Heart right ventricle (tissue), 16 donors: ENCODE results near the gene CFAP97D1. TPM values are rescaled to one million over a fixed set of nuclear protein-coding genes. Genes with fewer than 3 reads are reported as not detected.

Experiments
- ATAC-seq, 8 donors: fragments of 200-7000 bp; cut with Tn5 transposase; one replicate each; pipeline ENCODE4 v1.9.1; 2020; ENCODE audit warnings: mild to moderate bottlenecking in 8 of 8, moderate library complexity in 8 of 8, moderate number of reproducible peaks in 1 of 8
- DNase-seq, 2 donors: peaks; one replicate each; pipeline ENCODE4 v3.0.0-alpha.2; 2020
- H3K27ac ChIP-seq, 10 donors: fragments of 200-600 bp; sonication (generic) in 2 of 10; one replicate each; pipeline versions ENCODE4 v1.5.0 to v1.8.0; 2020 to 2022; ENCODE audit warnings: mild to moderate bottlenecking in 3 of 10
- H3K27me3 ChIP-seq, 7 donors: fragments of 200-600 bp; one replicate each; pipeline ENCODE4 v1.8.0; 2021 to 2022; ENCODE audit warnings: mild to moderate bottlenecking in 2 of 7
- H3K36me3 ChIP-seq, 9 donors: fragments of 200-600 bp; sonication (generic) in 1 of 9; one replicate each; pipeline versions ENCODE4 v1.5.0 to v1.8.0; 2020 to 2022; ENCODE audit warnings: mild to moderate bottlenecking in 2 of 9
- H3K4me1 ChIP-seq, 9 donors: fragments of 200-600 bp; sonication (generic) in 1 of 9; one replicate each; pipeline versions ENCODE4 v1.5.0 to v1.8.0; 2020 to 2022; ENCODE audit warnings: mild to moderate bottlenecking in 4 of 9
- H3K4me3 ChIP-seq, 10 donors: fragments of 200-600 bp; sonication (generic) in 2 of 10; one replicate each; pipeline versions ENCODE4 v1.5.0 to v1.8.0; 2020 to 2022; ENCODE audit warnings: mild to moderate bottlenecking in 7 of 10, moderate library complexity in 2 of 10
- H3K9me3 ChIP-seq, 11 donors: fragments of 200-600 bp in 10 of 11; sonication (generic) in 2 of 11; one replicate each; pipeline versions ENCODE4 v1.5.0 to v1.8.0; 2013 to 2022; ENCODE audit warnings: mild to moderate bottlenecking in 2 of 11, control low read depth in 1 of 11, moderate library complexity in 1 of 11
- CTCF ChIP-seq, 9 donors: fragments of 200-600 bp; sonication (generic) in 2 of 9; IDR thresholded peaks; one replicate each; pipeline versions ENCODE4 v1.5.0 to v1.8.0; 2021 to 2022; ENCODE audit warnings: antibody characterized with exemption in 9 of 9, mild to moderate bottlenecking in 5 of 9, moderate library complexity in 1 of 9
- WGBS, 2 donors: extraction: QIAGEN DNeasy Blood & Tissue Kit; methylation state at CpG; one replicate each; pipeline ENCODE4 v1.1.7; 2013; ENCODE audit warnings: inconsistent platforms in 1 of 2; 5-methylcytosine and 5-hydroxymethylcytosine counted together
- intact Hi-C, 10 donors: fragments of 100-400 bp; cut with DNase I; formaldehyde crosslinking; loops; one replicate each; pipeline versions ENCODE4 v1.11.1 to v1.14.2; 2022
- polyA plus RNA-seq, 2 donors: library from polyadenylated mRNA; stranded (reverse); fragments of 200-250 nt; gene quantifications; one replicate each; pipeline ENCODE4 v1.2.3, GENCODE V29; 2013
- total RNA-seq, 10 donors: library from RNA; stranded (reverse); fragmentation: NEBNext Ultra II Directional in 3 of 10; extraction: Animal tissue kit (Norgen Biotek cat#: 25700) in 3 of 10; gene quantifications; one replicate each; pipeline versions ENCODE4 v1.2.1 to v1.2.4, GENCODE V29; 2021 to 2023
- donor health status: Arrhythmogenic right ventricular cardiomyopathy.
- donor health status: ischemic (EF 13 %, LVEDD 7.1; RV severe dilation, severe dysfunction).
- donor health status: healthy with polysubstance abuse.
- donor health status: DM: no; HTN: yes; CAD: no.
- donor health status: DM: no; HTN: no; CAD: no.
- donor health status: ischemic (EF 25% LVEDD 6.9; RV normal size, moderate dysfunction).
- donor health status: ischemic (EF 25% LVEDD 5.7; RV mildly dilated, moderate dysfunction).
- donor health status: healthy.
- donor health status: DM: yes; HTN: yes; CAD: no.
- donor health status: Ischemic cardiomyopathy.
- donor health status: ischemic (EF 35%, LVEDD 5.7; RV mildly dilated, moderate dysfunction).
- donor health status: nonischemic (EF 11% LVEDD 7.7; RV severe dilation, severe dysfunction).
- donor health status: DM: yes; HTN: yes; CAD: no.
- donor health status: PGD.
- donor health status: ischemic (EF 29% LVEDD 5.4; RV normal size, mild dysfunction).
- donor health status: nonischemic (EF 23%, LVEDD 6.1; RV moderate dilation, normal function).

Gene CFAP97D1
- total and polyA plus RNA-seq, 12 donors = 0.07 to 0.09 (median 0.09) TPM; not detected in 9

DNA sequence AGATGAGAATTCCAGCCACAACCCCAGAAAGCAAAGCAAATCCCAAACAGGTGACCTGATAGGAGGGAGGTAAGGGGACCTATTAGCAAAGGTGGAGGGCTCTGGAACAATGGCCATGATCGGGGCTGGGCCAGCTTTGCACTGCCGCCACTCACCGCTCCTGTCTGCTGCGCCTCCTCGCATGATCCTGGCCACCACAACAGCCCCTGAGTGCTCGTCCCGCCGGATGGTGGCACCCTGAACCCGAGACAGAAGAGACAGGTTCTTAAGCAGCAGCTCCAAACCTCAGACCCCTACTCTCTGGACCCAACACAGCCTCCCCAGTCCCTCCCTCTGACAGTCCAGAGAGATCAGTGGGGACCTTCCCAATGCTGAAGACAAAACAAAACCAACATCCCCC is 47.4 kb downstream of the CFAP97D1 start:
- no peak for TF ChIP-seq CTCF (IDR thresholded peaks at IDR 0.05)
- Histone ChIP-seq H3K36me3 (peaks cover 0 to 77% (median 23%) of the 10 kb centered on the region in 9 donors), H3K27me3 (peaks cover 0 to 9% (median 0%) of the 10 kb centered on the region in 7 donors), H3K9me3 (no peaks in the 10 kb centered on the region), H3K4me1 (peaks cover 5 to 76% (median 38%) of the 10 kb centered on the region in 9 donors), H3K27ac (peak overlapping the region in 7 of 10 donors; percentile 3 to 83 (median 41)), H3K4me3 (no peak overlapping the region)
- intact Hi-C loops = no loop called here
- ATAC-seq = no peak
- 96 to 97% methylated on average over 9 of the region's 9 CpGs for WGBS, 2 donors
- no peak for DNase-seq

DNA sequence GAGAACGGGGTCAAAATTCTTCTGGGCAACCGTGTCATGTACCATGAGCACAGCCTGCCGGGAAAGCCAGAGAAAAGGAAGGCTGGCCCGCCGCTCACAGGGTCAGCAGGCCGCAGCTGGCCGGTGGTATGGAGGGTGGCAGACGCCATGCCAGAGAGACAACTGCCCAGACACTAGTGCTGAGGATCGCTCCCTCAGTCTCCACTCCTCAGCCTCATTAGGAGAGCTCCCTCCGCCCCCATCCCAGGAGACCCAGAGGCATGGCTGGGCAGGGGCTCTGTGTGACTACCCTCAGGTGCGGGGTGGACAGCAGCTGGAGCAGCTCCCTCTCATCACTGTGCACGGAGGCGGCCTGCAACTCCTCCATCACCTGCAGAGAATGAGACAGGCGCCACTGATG is 49.5 kb downstream of the CFAP97D1 start:
- no peak for TF ChIP-seq CTCF (IDR thresholded peaks at IDR 0.05)
- Histone ChIP-seq H3K4me3 (peak overlapping the region in 1 of 10 donors; percentile 8), H3K27ac (peak overlapping the region in 6 of 10 donors; percentile 12 to 83 (median 36)), H3K36me3 (peaks cover 0 to 59% (median 23%) of the 10 kb centered on the region in 9 donors), H3K27me3 (peaks cover 0 to 25% (median 0%) of the 10 kb centered on the region in 7 donors), H3K4me1 (peaks cover 2 to 61% (median 31%) of the 10 kb centered on the region in 9 donors), H3K9me3 (no peaks in the 10 kb centered on the region)
- intact Hi-C loops = loop anchor here in 5 of 10 donors (5.0 kb wide), 2 partner anchors 47 to 52 kb away; partner anchors contain the start of genes DUSP3 (in 3 of the 5) and CFAP97D1 (in 2 of the 5)
- DNase-seq (no peak), ATAC-seq (no peak)
- WGBS, 2 donors = 93 to 96% methylated on average over 14 of the region's 14 CpGs

DNA sequence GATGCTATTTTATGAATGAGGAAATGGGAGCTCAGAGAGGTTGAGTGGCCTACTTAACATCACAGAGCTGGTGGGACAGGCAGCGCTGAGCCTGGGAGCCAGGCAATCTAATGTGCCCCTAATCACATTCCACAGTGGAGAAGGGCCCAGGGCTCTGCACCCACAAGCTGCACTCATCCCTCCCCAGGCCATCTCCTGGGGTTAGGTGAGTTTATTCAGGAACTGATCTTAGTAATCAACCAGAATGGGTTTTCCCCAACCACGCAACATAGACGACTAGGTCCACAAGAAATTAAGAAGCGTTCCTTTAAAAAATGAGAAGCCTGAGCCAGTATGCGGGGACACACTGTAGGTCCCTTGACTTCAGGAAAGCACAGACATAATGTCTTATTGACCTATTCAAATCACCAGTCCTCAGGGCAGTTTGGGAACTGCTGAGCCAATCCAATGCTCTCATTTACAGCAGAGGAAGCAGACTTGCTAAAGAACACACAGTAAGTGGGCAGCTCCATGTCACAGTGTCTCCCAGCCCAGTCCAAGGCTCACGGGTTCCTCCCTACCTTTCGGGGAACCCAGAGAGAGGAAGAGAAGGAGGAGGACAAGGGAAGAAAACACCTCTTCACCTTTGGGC is 50.4 kb downstream of the CFAP97D1 start:
- DNase-seq = no peak
- Histone ChIP-seq H3K9me3 (no peaks in the 10 kb centered on the region), H3K4me1 (peaks cover 2 to 52% (median 31%) of the 10 kb centered on the region in 9 donors), H3K27ac (peak overlapping the region; percentile 73 to 91 (median 84)), H3K36me3 (peaks cover 0 to 50% (median 17%) of the 10 kb centered on the region in 9 donors), H3K27me3 (peaks cover 0 to 25% (median 0%) of the 10 kb centered on the region in 7 donors), H3K4me3 (peak overlapping the region in 4 of 10 donors; percentile 7 to 72 (median 48))
- intact Hi-C loops = loop anchor here in 5 of 10 donors (5.0 kb wide), 2 partner anchors 48 to 53 kb away; partner anchors contain the start of genes DUSP3 (in 3 of the 5) and CFAP97D1 (in 2 of the 5)
- 86 to 88% methylated on average over 7 of the region's 7 CpGs for WGBS, 2 donors
- peak in 1 of 8 donors; percentile 0 for ATAC-seq
- no peak for TF ChIP-seq CTCF (IDR thresholded peaks at IDR 0.05)

DNA sequence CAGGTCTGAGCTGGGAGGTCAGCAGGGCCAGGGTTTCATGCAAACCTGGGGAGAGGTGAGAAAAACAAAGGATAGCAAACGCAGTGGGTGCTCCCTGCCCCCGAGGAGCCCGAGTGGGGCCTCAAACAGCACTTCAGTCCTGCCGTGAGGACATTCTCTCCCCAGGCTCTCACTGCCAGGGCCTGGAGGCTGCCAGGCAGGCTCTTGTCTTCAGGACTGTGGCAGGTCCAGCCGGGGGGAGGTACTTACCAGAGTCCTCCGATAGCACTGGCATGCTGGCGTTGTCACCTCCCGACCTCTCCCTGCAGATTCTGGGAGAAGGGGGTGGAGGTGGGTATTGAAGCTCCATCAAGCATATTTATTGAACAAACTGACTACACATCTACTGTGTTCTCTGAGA is 51.4 kb downstream of the CFAP97D1 start:
- H3K9me3 ChIP-seq = no peaks in the 10 kb centered on the region
- peak overlapping the region; percentile 7 to 85 (median 72) for H3K4me3 ChIP-seq
- H3K4me1 ChIP-seq = peaks cover 2 to 51% (median 31%) of the 10 kb centered on the region in 9 donors
- peaks cover 0 to 40% (median 8%) of the 10 kb centered on the region in 9 donors for H3K36me3 ChIP-seq
- intact Hi-C loops = loop anchor here in 6 of 10 donors (2.0 to 5.0 kb wide), 3 partner anchors 49 to 54 kb away; partner anchors contain the start of genes DUSP3 (in 4 of the 6) and CFAP97D1 (in 2 of the 6)
- H3K27me3 ChIP-seq = peaks cover 0 to 25% (median 0%) of the 10 kb centered on the region in 7 donors
- peak overlapping the region; percentile 75 to 91 (median 85) for H3K27ac ChIP-seq
- TF ChIP-seq CTCF (IDR thresholded peaks at IDR 0.05) = no peak
- ATAC-seq = peak; percentile 18 to 86 (median 74)
- peak; percentile 70 to 76 for DNase-seq
- WGBS, 2 donors = 51 to 68% methylated on average over 8 of the region's 8 CpGs
